ENCODE results near the gene MRPS25.

GRCh38 chr3:15091575-15091974 is 26.5 kb upstream of the MRPS25 start:
- TF ChIP-seq CTCF (conservative IDR thresholded peaks at IDR 0.05; ENCODE audit: low read length) (no peak), EZH2phosphoT487 (IDR thresholded peaks at IDR 0.05; ENCODE audit: borderline replicate concordance) (no peak)

Measured in Loucy (cell line).